Neuronal stem cell (in vitro differentiated cells): ENCODE results near the gene COLEC11.
A peak's percentile ranks its signal among the peaks of the same experiment; 100 is the strongest.

Source experiments
- DNase-seq: peaks from one replicate; pipeline ENCODE4 v3.0.0-alpha.2; 2013; ENCODE audit warnings: low spot score
- H2AFZ ChIP-seq: one replicate; pipeline ENCODE4 v1.6.1; 2013; ENCODE audit warnings: mild to moderate bottlenecking, low read length, inconsistent platforms
- H2AK5ac ChIP-seq: 2 replicates; pipeline ENCODE4 v1.6.1; 2013; ENCODE audit warnings: low read depth, mild to moderate bottlenecking, inconsistent platforms, low read length, moderate library complexity, mixed read lengths
- H2BK120ac ChIP-seq: 2 replicates; pipeline ENCODE4 v1.6.1; 2013; ENCODE audit warnings: low read depth, mild to moderate bottlenecking, inconsistent platforms, low read length, moderate library complexity, mixed read lengths
- H2BK12ac ChIP-seq: one replicate; pipeline ENCODE4 v1.6.1; 2013; ENCODE audit warnings: low read length, inconsistent platforms
- H2BK15ac ChIP-seq: 2 replicates; pipeline ENCODE4 v1.6.1; 2013; ENCODE audit warnings: mild to moderate bottlenecking, low read length, inconsistent platforms, mixed read lengths
- H2BK5ac ChIP-seq: one replicate; pipeline ENCODE4 v1.6.1; 2013; ENCODE audit warnings: inconsistent platforms, mild to moderate bottlenecking, low read length, moderate library complexity
- H3K14ac ChIP-seq: one replicate; pipeline ENCODE4 v1.6.1; 2013; ENCODE audit warnings: low read length, inconsistent platforms
- H3K18ac ChIP-seq: 2 replicates; pipeline ENCODE4 v1.6.1; 2013; ENCODE audit warnings: low read length, inconsistent platforms
- H3K23ac ChIP-seq: 2 replicates; pipeline ENCODE4 v1.6.1; 2013; ENCODE audit warnings: low read depth, mild to moderate bottlenecking, mixed read lengths, low read length, inconsistent platforms; ENCODE audit not compliant: poor library complexity
- H3K27ac ChIP-seq: replicated peaks from 3 replicates; pipeline ENCODE4 v1.5.1; 2013; ENCODE audit warnings: low read length, inconsistent platforms
- H3K27me3 ChIP-seq, 3 experiments: 2 replicates each; pipeline ENCODE4 v1.6.1; 2013; ENCODE audit warnings: low read length in 3 of 3, mild to moderate bottlenecking in 2 of 3, inconsistent platforms in 1 of 3, low read depth in 1 of 3, mixed read lengths in 1 of 3, moderate library complexity in 1 of 3; ENCODE audit not compliant: control insufficient read depth in 3 of 3, insufficient read depth in 3 of 3
- H3K36me3 ChIP-seq, 2 donors: replicated peaks in 1 of 2; 2 replicates each; pipeline ENCODE4 v1.6.1; 2013; ENCODE audit warnings: low read length in 2 of 2; ENCODE audit not compliant: control insufficient read depth in 2 of 2, insufficient read depth in 2 of 2
- H3K4ac ChIP-seq: 2 replicates; pipeline ENCODE4 v1.6.1; 2013; ENCODE audit warnings: inconsistent platforms, mild to moderate bottlenecking, low read length, moderate library complexity
- H3K4me1 ChIP-seq, 2 donors: 1 replicate in 1 of 2; 2 replicates in 1 of 2; pipeline ENCODE4 v1.6.1; 2013; ENCODE audit warnings: low read length in 2 of 2, low read depth in 1 of 2; ENCODE audit not compliant: control insufficient read depth in 2 of 2, insufficient read depth in 1 of 2
- H3K4me2 ChIP-seq: one replicate; pipeline ENCODE4 v1.6.1; 2013; ENCODE audit warnings: mild to moderate bottlenecking, low read length, inconsistent platforms; ENCODE audit not compliant: insufficient read depth, poor library complexity, severe bottlenecking
- H3K4me3 ChIP-seq, 2 donors: 2 replicates each; pipeline ENCODE4 v1.5.1; 2013; ENCODE audit warnings: low read length in 2 of 2, mild to moderate bottlenecking in 2 of 2, inconsistent platforms in 1 of 2, moderate library complexity in 1 of 2
- H3K79me1 ChIP-seq: one replicate; pipeline ENCODE4 v1.6.1; 2013; ENCODE audit warnings: low read depth, mild to moderate bottlenecking, inconsistent platforms, low read length, moderate library complexity
- H3K9ac ChIP-seq: one replicate; pipeline ENCODE4 v1.6.1; 2013; ENCODE audit warnings: mild to moderate bottlenecking, low read depth, low read length, inconsistent platforms; ENCODE audit not compliant: poor library complexity
- H3K9me3 ChIP-seq, 2 donors: replicated peaks in 1 of 2; 2 replicates each; pipeline versions ENCODE3 to v1.6.1; 2013; ENCODE audit warnings: low read length in 2 of 2, mild to moderate bottlenecking in 2 of 2, inconsistent platforms in 1 of 2, low read depth in 1 of 2, mixed read lengths in 1 of 2, moderate library complexity in 1 of 2; ENCODE audit not compliant: control insufficient read depth in 2 of 2, insufficient read depth in 1 of 2
- H4K8ac ChIP-seq: one replicate; pipeline ENCODE4 v1.6.1; 2013; ENCODE audit warnings: low read depth, mild to moderate bottlenecking, inconsistent platforms, low read length, moderate library complexity
- H4K91ac ChIP-seq: one replicate; pipeline ENCODE4 v1.6.1; 2013; ENCODE audit warnings: low read length, low read depth, mild to moderate bottlenecking, inconsistent platforms; ENCODE audit not compliant: poor library complexity
- WGBS, 2 donors: extraction: QIAGEN DNeasy Blood & Tissue Kit; methylation state at CpG; one replicate each; pipeline ENCODE4 v1.1.7; 2013; ENCODE audit warnings: missing lambda C conversion rate in 2 of 2, mixed read lengths in 1 of 2; ENCODE audit not compliant: insufficient read length in 2 of 2, insufficient replicate concordance in 1 of 2; ENCODE audit errors: extremely low coverage in 2 of 2; 5-methylcytosine and 5-hydroxymethylcytosine counted together

COLEC11 gene

DNA sequence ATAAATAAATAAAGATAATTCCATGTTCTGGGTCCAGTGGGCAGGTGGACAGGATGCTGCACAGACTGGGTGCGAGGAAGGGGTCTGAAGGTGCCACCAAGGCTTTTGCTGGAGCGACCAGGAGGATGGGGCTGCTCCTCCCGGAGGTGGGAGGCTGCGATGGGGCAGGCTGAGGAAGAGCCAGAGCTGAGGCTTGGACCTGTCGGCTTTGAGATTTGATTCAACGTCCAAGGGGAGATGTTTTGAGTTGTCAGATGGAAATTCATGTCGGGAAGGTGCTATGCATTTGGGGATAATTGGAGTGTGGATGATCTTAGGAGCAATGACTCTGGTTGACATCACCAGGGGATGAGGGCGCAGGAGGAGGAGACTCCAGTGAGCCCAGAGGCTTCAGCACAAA is 74.7 kb downstream of the COLEC11 start:
- Histone ChIP-seq H4K91ac (no peak overlapping the region), H4K8ac (no peak overlapping the region), H3K36me3 (no peaks in the 10 kb centered on the region), H3K9me3 (no peaks in the 10 kb centered on the region), H3K14ac (no peak overlapping the region), H3K23ac (no peak overlapping the region), H2AFZ (no peak overlapping the region), H3K4me1 (no peaks in the 10 kb centered on the region), H3K4me3 (no peak overlapping the region), H2BK5ac (no peak overlapping the region), H3K9ac (no peak overlapping the region), H2BK12ac (no peak overlapping the region), H3K4ac (no peak overlapping the region), H3K4me2 (no peak overlapping the region), H2BK15ac (no peak overlapping the region), H3K27me3 (no peaks in the 10 kb centered on the region), H3K27ac (no peak overlapping the region), H3K79me1 (no peaks in the 10 kb centered on the region), H2AK5ac (no peak overlapping the region), H3K18ac (no peak overlapping the region), H2BK120ac (no peak overlapping the region)
- WGBS, 2 donors, result no CpG with 5 or more reads among the region's 8 CpGs
- no peak for DNase-seq

DNA sequence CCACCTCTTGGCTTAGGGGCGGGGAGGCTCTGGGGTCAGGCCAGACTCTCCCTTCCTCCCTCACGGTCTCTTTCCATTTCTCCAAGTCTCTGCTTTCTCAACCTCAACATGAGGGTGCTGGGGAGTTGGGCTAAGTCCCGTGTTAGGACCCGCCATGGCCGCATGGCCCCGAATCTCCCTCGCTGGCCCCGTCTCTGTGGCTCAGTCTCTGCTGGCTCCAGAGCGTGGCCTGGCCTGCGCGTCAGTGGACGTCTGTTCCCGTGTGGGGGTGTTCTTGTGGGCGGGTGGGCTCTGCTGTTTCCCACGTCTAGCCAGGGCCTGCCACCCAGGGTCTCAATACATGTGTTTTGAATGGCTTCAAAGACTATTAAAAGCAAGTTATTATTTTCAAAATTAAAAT is 75.5 kb downstream of the COLEC11 start:
- H2BK120ac ChIP-seq, result no peak overlapping the region
- H2AFZ ChIP-seq, result no peak overlapping the region
- no peak overlapping the region for H3K4me2 ChIP-seq
- peak overlapping the region; percentile 64 for H3K18ac ChIP-seq
- H2AK5ac ChIP-seq, result no peak overlapping the region
- no peak overlapping the region for H2BK5ac ChIP-seq
- H3K27ac ChIP-seq, result no peak overlapping the region
- H3K9me3 ChIP-seq, result no peaks in the 10 kb centered on the region
- H3K79me1 ChIP-seq, result no peaks in the 10 kb centered on the region
- no peak overlapping the region for H4K91ac ChIP-seq
- H3K9ac ChIP-seq, result no peak overlapping the region
- no peak overlapping the region for H3K4ac ChIP-seq
- H2BK15ac ChIP-seq, result no peak overlapping the region
- no peak for DNase-seq
- H2BK12ac ChIP-seq, result no peak overlapping the region
- H4K8ac ChIP-seq, result no peak overlapping the region
- WGBS, 2 donors, result no CpG with 5 or more reads among the region's 15 CpGs
- H3K4me1 ChIP-seq, result no peaks in the 10 kb centered on the region
- no peak overlapping the region for H3K23ac ChIP-seq
- H3K36me3 ChIP-seq, result no peaks in the 10 kb centered on the region
- H3K27me3 ChIP-seq, result no peaks in the 10 kb centered on the region
- no peak overlapping the region for H3K4me3 ChIP-seq
- H3K14ac ChIP-seq, result no peak overlapping the region

DNA sequence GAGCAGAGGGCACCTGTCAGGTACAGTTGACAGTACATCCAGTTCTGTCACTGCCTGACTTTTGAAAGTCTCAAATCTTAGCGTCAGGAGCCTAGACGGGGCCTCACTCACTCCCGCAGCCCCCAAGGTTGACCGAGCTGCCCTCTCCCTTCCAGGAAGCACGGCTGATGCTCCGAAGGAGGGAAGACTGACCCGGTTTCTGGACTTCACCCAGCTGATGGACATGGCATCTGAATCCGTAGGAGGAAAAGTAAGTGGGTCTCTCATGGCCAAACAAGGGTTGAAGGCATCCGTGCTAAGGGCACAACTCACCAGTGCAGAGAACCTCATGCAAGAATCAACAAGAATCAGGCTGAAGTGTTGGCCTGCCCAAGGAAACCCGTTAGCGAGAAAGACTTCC is 76.0 kb downstream of the COLEC11 start:
- Histone ChIP-seq H2BK15ac (peak overlapping the region; percentile 83), H3K4ac (no peak overlapping the region), H3K4me3 (no peak overlapping the region), H2AK5ac (no peak overlapping the region), H2BK12ac (no peak overlapping the region), H4K8ac (no peak overlapping the region), H4K91ac (no peak overlapping the region), H3K18ac (peak overlapping the region; percentile 70), H3K27me3 (no peaks in the 10 kb centered on the region), H3K27ac (no peak overlapping the region), H2AFZ (no peak overlapping the region), H3K9me3 (no peaks in the 10 kb centered on the region), H3K79me1 (no peaks in the 10 kb centered on the region), H2BK120ac (no peak overlapping the region), H2BK5ac (no peak overlapping the region), H3K9ac (no peak overlapping the region), H3K36me3 (no peaks in the 10 kb centered on the region), H3K4me1 (no peaks in the 10 kb centered on the region), H3K23ac (no peak overlapping the region), H3K14ac (no peak overlapping the region), H3K4me2 (no peak overlapping the region)
- no CpG with 5 or more reads among the region's 11 CpGs for WGBS, 2 donors
- no peak for DNase-seq

DNA sequence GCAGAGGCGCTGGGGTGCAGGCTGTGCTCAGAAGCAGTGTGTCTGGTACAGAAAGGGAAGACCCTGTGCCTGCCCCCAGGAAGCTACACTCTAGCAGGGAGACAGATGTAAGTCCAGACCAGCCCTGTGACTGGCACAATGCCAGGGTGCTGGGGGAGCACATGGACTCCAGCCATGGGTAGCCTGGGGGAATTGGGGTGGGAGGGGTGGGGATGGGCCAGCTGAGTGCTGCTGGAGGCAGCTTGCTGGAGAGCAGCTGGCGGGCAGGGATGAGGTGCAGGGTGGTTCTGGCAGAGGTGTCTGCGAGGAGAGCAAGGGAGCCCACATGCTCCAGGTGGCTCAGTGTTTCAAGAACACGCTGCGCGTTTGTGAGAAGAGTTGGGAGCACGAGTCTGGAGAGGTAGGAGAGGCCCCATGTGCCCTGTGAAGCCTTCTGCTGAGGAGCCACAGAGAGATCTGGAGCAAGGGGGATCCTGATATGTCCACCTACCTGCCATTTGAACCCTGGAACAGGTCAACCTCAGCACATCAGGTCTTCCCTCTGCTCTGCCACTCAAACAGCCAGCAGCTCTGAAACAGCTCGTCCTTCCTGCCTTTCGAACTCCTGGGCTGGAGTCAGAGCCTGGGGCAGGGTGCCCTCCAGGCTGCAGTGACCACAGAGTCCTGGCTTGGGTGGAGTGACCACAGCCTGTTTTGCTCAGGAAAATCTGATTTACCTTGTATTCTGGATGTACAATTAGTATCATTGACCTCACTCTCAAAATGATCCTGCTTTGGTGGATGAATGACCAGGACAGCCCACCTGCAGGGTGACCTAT is 78.2 kb downstream of the COLEC11 start:
- H2AFZ ChIP-seq, result no peak overlapping the region
- no peak overlapping the region for H3K14ac ChIP-seq
- no peak overlapping the region for H3K4ac ChIP-seq
- no peak overlapping the region for H2BK120ac ChIP-seq
- H3K27ac ChIP-seq, result no peak overlapping the region
- no peaks in the 10 kb centered on the region for H3K79me1 ChIP-seq
- no peak overlapping the region for H3K23ac ChIP-seq
- no peak for DNase-seq
- H3K4me2 ChIP-seq, result no peak overlapping the region
- peak overlapping the region; percentile 38 for H3K18ac ChIP-seq
- peak overlapping the region in 1 of 2 donors; percentile 30 for H3K4me3 ChIP-seq
- no peaks in the 10 kb centered on the region for H3K4me1 ChIP-seq
- H3K9ac ChIP-seq, result no peak overlapping the region
- no CpG with 5 or more reads among the region's 9 CpGs for WGBS, 2 donors
- H4K91ac ChIP-seq, result no peak overlapping the region
- no peak overlapping the region for H2BK5ac ChIP-seq
- H2BK15ac ChIP-seq, result peak overlapping the region; percentile 75
- no peaks in the 10 kb centered on the region for H3K36me3 ChIP-seq
- no peaks in the 10 kb centered on the region for H3K27me3 ChIP-seq
- H2BK12ac ChIP-seq, result no peak overlapping the region
- peak overlapping the region; percentile 43 for H4K8ac ChIP-seq
- peak overlapping the region; percentile 85 for H2AK5ac ChIP-seq
- no peaks in the 10 kb centered on the region for H3K9me3 ChIP-seq
